ENCODE data around the gene RAVER2. TPM values are rescaled to one million over a fixed set of nuclear protein-coding genes. Genes with fewer than 3 reads are reported as not detected.

The RAVER2 gene
- polyA plus RNA-seq (6.3 to 9.1 TPM (median 7.0 TPM) in 3 replicates), polyA minus RNA-seq (3.3 to 10.5 TPM (median 5.6 TPM) in 3 replicates)
- polyA plus RNA-seq (2011; ENCODE audit: low read depth), result 1.7 TPM
- 4.8 and 8.9 TPM in 2 replicates for polyA plus RNA-seq (2011; cell fraction: cytosol; rRNA removed)
- 6.5 and 8.6 TPM in 2 replicates for polyA plus RNA-seq (2011; cell fraction: nucleus; rRNA removed)
- polyA plus RNA-seq (2012; ENCODE audit: low replicate concordance), result 2.0 and 4.5 TPM in 2 replicates
- 6.5 TPM for polyA minus RNA-seq (2011; cell fraction: cytosol; rRNA and poly(A)+ RNA removed)
- polyA minus RNA-seq (2011; cell fraction: nucleus; rRNA and poly(A)+ RNA removed), result 3.7 and 7.6 TPM in 2 replicates

DNA sequence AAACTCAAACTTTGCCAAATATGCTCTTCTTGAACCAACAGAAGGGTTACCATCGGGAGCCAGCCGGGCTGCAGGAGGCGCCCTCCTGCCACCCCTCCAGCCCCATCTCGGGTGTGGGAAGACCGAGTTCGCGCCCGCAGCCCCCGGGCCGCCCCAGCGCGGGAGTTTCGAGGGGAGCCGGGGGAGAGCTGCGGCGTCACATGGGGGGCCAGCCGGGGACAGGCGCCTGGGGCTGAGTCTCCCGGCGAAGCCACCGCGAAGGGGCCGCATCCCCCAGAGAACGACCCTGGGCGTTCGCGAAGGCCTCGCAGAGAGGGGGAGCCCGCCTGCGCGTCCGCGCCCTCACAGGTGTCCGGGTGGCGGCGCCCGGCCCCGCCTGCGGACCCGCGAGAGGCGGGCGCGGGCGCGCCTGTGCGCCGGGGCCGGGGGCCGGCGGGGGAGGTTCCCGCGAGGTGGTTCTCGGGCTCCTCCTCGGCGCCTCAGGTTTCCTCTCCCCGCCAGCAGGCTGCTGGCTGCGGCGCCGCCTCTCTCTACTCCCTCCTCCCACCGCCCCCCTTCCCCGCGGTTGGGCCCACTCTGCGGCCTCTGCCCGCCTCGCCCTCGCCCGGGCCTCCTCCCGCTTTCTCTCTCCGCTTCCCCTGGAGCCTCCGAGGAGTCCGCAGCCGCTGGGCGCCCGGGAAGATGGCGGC, at the start of gene RAVER2:
Gene RAVER2 (plus strand): TSS at position 584 of the 689 bp plus-strand sequence. CDS start 98 bp downstream, at position 682.
- FAIRE-seq (no peak), DNase-seq (ENCODE audit: low read depth, low spot score) (no peak)
- H3K79me2 ChIP-seq (ENCODE audit: control insufficient read depth, insufficient read depth, low read length), result no peaks in the 10 kb centered on the region
- H3K9ac ChIP-seq (ENCODE audit: control insufficient read depth, extremely low read depth, insufficient read depth, low read length), result peak within 1 kb of the TSS; percentile 78
- H3K9me3 ChIP-seq (ENCODE audit: control insufficient read depth, low read depth, low read length), result no peaks in the 10 kb centered on the region
- H3K27me3 ChIP-seq (ENCODE audit: control insufficient read depth, extremely low read depth, insufficient read depth, low read length), result no peaks in the 10 kb centered on the region
- H3K4me3 ChIP-seq (ENCODE audit: control insufficient read depth in 2 of 3, extremely low read depth in 1 of 3, insufficient read depth in 2 of 3, low read depth in 1 of 3, low read length in 3 of 3), result peak within 1 kb of the TSS; percentile 72 to 84 (median 79)
- H4K20me1 ChIP-seq (ENCODE audit: control insufficient read depth, extremely low read depth, insufficient read depth, low read length), result no peaks in the 10 kb centered on the region
- peak within 1 kb of the TSS; percentile 26 for H3K27ac ChIP-seq (ENCODE audit: control insufficient read depth, insufficient read depth, low read length)
- TF ChIP-seq, protein P1, sequence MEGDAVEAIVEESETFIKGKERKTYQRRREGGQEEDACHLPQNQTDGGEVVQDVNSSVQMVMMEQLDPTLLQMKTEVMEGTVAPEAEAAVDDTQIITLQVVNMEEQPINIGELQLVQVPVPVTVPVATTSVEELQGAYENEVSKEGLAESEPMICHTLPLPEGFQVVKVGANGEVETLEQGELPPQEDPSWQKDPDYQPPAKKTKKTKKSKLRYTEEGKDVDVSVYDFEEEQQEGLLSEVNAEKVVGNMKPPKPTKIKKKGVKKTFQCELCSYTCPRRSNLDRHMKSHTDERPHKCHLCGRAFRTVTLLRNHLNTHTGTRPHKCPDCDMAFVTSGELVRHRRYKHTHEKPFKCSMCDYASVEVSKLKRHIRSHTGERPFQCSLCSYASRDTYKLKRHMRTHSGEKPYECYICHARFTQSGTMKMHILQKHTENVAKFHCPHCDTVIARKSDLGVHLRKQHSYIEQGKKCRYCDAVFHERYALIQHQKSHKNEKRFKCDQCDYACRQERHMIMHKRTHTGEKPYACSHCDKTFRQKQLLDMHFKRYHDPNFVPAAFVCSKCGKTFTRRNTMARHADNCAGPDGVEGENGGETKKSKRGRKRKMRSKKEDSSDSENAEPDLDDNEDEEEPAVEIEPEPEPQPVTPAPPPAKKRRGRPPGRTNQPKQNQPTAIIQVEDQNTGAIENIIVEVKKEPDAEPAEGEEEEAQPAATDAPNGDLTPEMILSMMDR (optimal IDR thresholded peaks at IDR 0.05 in 1 of 3, IDR thresholded peaks at IDR 0.05 in 1 of 3, conservative IDR thresholded peaks at IDR 0.05 in 1 of 3; ENCODE audit: extremely low read depth in 1 of 3, insufficient read depth in 2 of 3, low read length in 3 of 3), result peak; percentile 41 to 67 (median 56)
- no peak for TF ChIP-seq EZH2 (IDR thresholded peaks at IDR 0.05; ENCODE audit: low read length)
- no peaks in the 10 kb centered on the region for H3K9me1 ChIP-seq (ENCODE audit: control insufficient read depth, extremely low read depth, insufficient read depth, low read length)
- no peaks in the 10 kb centered on the region for H3K4me1 ChIP-seq (ENCODE audit: control insufficient read depth, extremely low read depth, insufficient read depth, low read length)
- H3K36me3 ChIP-seq (ENCODE audit: control insufficient read depth in 2 of 2, extremely low read depth in 1 of 2, insufficient read depth in 2 of 2, low read length in 2 of 2), result no peaks in the 10 kb centered on the region
- H3K4me2 ChIP-seq (ENCODE audit: control insufficient read depth, extremely low read depth, insufficient read depth, low read depth, low read length), result peak within 1 kb of the TSS; percentile 91
- dilution Hi-C loops (cut with MboI; ENCODE audit: extremely low pct_ligation_motif_present, low sequenced_read_pairs), result no loop called here
- H2AFZ ChIP-seq (ENCODE audit: control insufficient read depth, low read length), result peak within 1 kb of the TSS; percentile 92

DNA sequence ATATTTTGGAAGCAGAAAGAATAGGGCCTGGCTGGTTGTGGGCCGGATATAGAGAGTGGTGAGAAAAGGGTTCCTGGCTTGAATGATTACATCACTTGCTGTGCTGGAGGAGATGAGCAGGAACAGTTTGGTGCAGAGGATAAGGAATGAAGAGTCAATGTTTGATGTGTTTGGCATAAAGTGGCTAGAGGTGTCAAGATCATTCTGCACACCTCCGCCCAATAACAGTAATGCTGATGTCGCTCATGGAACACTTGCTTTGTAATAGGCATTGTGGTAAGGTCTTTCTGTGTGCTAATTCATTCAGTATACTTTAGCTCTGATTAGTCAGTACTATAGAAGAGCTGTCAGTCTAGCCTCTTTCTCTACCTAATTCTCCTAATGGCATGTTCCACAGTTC, 48.0 kb upstream of the RAVER2 start:
- dilution Hi-C loops (cut with MboI; ENCODE audit: extremely low pct_ligation_motif_present, low sequenced_read_pairs), result no loop called here
- Histone ChIP-seq H3K4me1 (ENCODE audit: control insufficient read depth, extremely low read depth, insufficient read depth, low read length) (no peaks in the 10 kb centered on the region), H3K36me3 (ENCODE audit: control insufficient read depth in 2 of 2, extremely low read depth in 1 of 2, insufficient read depth in 2 of 2, low read length in 2 of 2) (no peaks in the 10 kb centered on the region), H4K20me1 (ENCODE audit: control insufficient read depth, extremely low read depth, insufficient read depth, low read length) (no peaks in the 10 kb centered on the region), H3K4me2 (ENCODE audit: control insufficient read depth, extremely low read depth, insufficient read depth, low read depth, low read length) (no peak overlapping the region), H3K27me3 (ENCODE audit: control insufficient read depth, extremely low read depth, insufficient read depth, low read length) (no peaks in the 10 kb centered on the region), H3K4me3 (ENCODE audit: control insufficient read depth in 2 of 3, extremely low read depth in 1 of 3, insufficient read depth in 2 of 3, low read depth in 1 of 3, low read length in 3 of 3) (no peak overlapping the region), H3K79me2 (ENCODE audit: control insufficient read depth, insufficient read depth, low read length) (no peaks in the 10 kb centered on the region), H3K9me1 (ENCODE audit: control insufficient read depth, extremely low read depth, insufficient read depth, low read length) (no peaks in the 10 kb centered on the region), H3K9me3 (ENCODE audit: control insufficient read depth, low read depth, low read length) (no peaks in the 10 kb centered on the region), H3K27ac (ENCODE audit: control insufficient read depth, insufficient read depth, low read length) (no peak overlapping the region), H3K9ac (ENCODE audit: control insufficient read depth, extremely low read depth, insufficient read depth, low read length) (no peak overlapping the region), H2AFZ (ENCODE audit: control insufficient read depth, low read length) (no peak overlapping the region)
- TF ChIP-seq, protein P1 (optimal IDR thresholded peaks at IDR 0.05 in 1 of 3, IDR thresholded peaks at IDR 0.05 in 1 of 3, conservative IDR thresholded peaks at IDR 0.05 in 1 of 3; ENCODE audit: extremely low read depth in 1 of 3, insufficient read depth in 2 of 3, low read length in 3 of 3), result no peak
- TF ChIP-seq EZH2 (IDR thresholded peaks at IDR 0.05; ENCODE audit: low read length), result no peak
- DNase-seq (ENCODE audit: low read depth, low spot score) (no peak), FAIRE-seq (no peak)

Data from keratinocyte (primary cell).